Endodermal cell (in vitro differentiated cells): Measurements from ENCODE around the gene AP3S2. TPM values are rescaled to one million over a fixed set of nuclear protein-coding genes. Genes with fewer than 3 reads are reported as not detected.

Experiments
- DNase-seq: peaks from one replicate; pipeline ENCODE4 v3.0.0-alpha.2; 2017
- H3K27ac ChIP-seq: 2 replicates; pipeline ENCODE4 v1.5.1; 2013; ENCODE audit warnings: mild to moderate bottlenecking, low read depth, low read length, moderate library complexity
- H3K27me3 ChIP-seq: 2 replicates; pipeline ENCODE4 v1.6.1; 2013; ENCODE audit warnings: mild to moderate bottlenecking, low read length, moderate library complexity; ENCODE audit not compliant: insufficient read depth, control insufficient read depth, poor library complexity, severe bottlenecking
- H3K36me3 ChIP-seq: 2 replicates; pipeline ENCODE4 v1.7.0; 2013; ENCODE audit warnings: mild to moderate bottlenecking, low read length, moderate library complexity; ENCODE audit not compliant: control insufficient read depth, insufficient read depth
- H3K4me1 ChIP-seq: one replicate; pipeline ENCODE4 v1.7.0; 2013; ENCODE audit warnings: low read length; ENCODE audit not compliant: control insufficient read depth, insufficient read depth
- H3K4me3 ChIP-seq: 2 replicates; pipeline ENCODE4 v1.5.1; 2013; ENCODE audit warnings: mild to moderate bottlenecking, low read length, moderate library complexity
- H3K9ac ChIP-seq: 2 replicates; pipeline ENCODE4 v1.6.1; 2013; ENCODE audit warnings: mild to moderate bottlenecking, low read length, moderate library complexity; ENCODE audit not compliant: poor library complexity, severe bottlenecking; ENCODE audit errors: extremely low read depth
- H3K9me3 ChIP-seq: 2 replicates; pipeline ENCODE4 v1.6.1; 2013; ENCODE audit warnings: mild to moderate bottlenecking, low read length, moderate library complexity; ENCODE audit not compliant: control insufficient read depth
- H3K27ac Mint-ChIP-seq: 2 replicates; pipeline ENCODE4 v1.8.0; 2020; ENCODE audit warnings: mixed read lengths
- H3K27me3 Mint-ChIP-seq: 2 replicates; pipeline ENCODE4 v1.8.0; 2021; ENCODE audit warnings: mild to moderate bottlenecking, mixed read lengths; ENCODE audit not compliant: insufficient read depth
- H3K36me3 Mint-ChIP-seq: 2 replicates; pipeline ENCODE4 v1.8.0; 2020; ENCODE audit warnings: low read depth, mixed read lengths
- H3K4me1 Mint-ChIP-seq: 2 replicates; pipeline ENCODE4 v1.8.0; 2020; ENCODE audit warnings: mixed read lengths
- H3K4me3 Mint-ChIP-seq: 2 replicates; pipeline ENCODE4 v1.8.0; 2020; ENCODE audit warnings: mild to moderate bottlenecking, moderate library complexity, mixed read lengths
- H3K9me3 Mint-ChIP-seq: 2 replicates; pipeline ENCODE4 v1.8.0; 2020; ENCODE audit warnings: mild to moderate bottlenecking, mixed read lengths
- WGBS, 2 experiments: methylation state at CpG; one replicate each; pipeline versions ENCODE4 v1.1.5 to v1.1.7; 2013; ENCODE audit warnings: missing lambda C conversion rate in 2 of 2, mixed read lengths in 1 of 2; ENCODE audit not compliant: insufficient coverage in 1 of 2, insufficient read length in 1 of 2; 5-methylcytosine and 5-hydroxymethylcytosine counted together
- total RNA-seq, 2 donors: library from RNA; stranded (reverse); fragmentation: NEBNext Ultra II Directional in 1 of 2; extraction: Animal tissue kit (Norgen Biotek cat#: 25700) in 1 of 2; gene quantifications; 2 replicates in 1 of 2; 3 replicates in 1 of 2; pipeline ENCODE4 v1.2.1, GENCODE V29; 2021
- TF ChIP-seq, protein P1 (sequence below): fragments of 200-600 bp; sonication (generic); conservative IDR thresholded peaks from 2 replicates; pipeline ENCODE4 v1.5.0; 2021; ENCODE audit warnings: antibody characterized with exemption, mild to moderate bottlenecking

Gene AP3S2
- total RNA-seq, 2 donors from 2014 or later: 39.5 to 54.4 TPM

DNA sequence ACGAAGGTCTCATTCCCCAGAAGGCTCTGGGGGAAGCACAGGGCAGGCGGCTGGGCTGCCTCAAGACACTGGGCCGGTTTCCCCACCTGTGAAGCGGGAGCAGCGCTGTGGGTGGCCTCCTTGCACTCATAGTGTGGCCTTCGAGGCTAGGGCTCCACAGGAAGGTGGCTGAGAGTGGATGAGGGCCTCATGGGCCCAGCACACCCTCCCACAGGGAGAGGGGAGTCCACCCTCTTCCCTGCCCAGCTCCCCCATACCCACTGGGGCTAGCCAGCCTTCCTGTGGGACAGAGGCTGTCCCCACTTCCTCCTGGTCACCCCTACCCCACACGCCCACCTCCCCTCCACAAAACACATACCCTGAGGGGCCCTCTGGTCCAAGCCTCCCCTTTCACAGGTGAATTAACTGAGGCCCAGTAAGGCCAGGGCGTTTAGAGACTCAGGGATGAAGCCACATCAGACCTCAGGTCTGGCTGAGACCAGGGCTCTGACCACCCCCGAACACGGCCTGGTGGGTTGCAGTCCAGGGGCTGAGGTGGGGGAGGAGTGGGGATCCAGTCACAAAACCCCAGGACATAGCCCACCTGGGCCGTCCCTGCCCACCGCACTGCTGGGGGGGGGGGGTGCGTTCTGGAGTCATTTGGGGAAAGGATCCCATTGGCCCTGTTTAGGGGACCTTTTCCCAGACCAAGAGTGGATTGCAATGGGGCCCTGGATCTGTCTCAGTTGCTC lies 80.2 kb downstream of the AP3S2 start:
- Mint-ChIP-seq H3K4me1 (peaks cover 6% of the 10 kb centered on the region), H3K27me3 (peaks cover 69% of the 10 kb centered on the region), H3K27ac (no peak overlapping the region), H3K4me3 (peak overlapping the region; percentile 40), H3K9me3 (peaks cover 15% of the 10 kb centered on the region), H3K36me3 (no peaks in the 10 kb centered on the region)
- Histone ChIP-seq H3K27ac (no peak overlapping the region), H3K27me3 (peaks cover 57% of the 10 kb centered on the region), H3K9me3 (peaks cover 9% of the 10 kb centered on the region), H3K36me3 (no peaks in the 10 kb centered on the region), H3K9ac (no peak overlapping the region), H3K4me1 (peaks cover 4% of the 10 kb centered on the region), H3K4me3 (no peak overlapping the region)
- TF ChIP-seq, protein P1, sequence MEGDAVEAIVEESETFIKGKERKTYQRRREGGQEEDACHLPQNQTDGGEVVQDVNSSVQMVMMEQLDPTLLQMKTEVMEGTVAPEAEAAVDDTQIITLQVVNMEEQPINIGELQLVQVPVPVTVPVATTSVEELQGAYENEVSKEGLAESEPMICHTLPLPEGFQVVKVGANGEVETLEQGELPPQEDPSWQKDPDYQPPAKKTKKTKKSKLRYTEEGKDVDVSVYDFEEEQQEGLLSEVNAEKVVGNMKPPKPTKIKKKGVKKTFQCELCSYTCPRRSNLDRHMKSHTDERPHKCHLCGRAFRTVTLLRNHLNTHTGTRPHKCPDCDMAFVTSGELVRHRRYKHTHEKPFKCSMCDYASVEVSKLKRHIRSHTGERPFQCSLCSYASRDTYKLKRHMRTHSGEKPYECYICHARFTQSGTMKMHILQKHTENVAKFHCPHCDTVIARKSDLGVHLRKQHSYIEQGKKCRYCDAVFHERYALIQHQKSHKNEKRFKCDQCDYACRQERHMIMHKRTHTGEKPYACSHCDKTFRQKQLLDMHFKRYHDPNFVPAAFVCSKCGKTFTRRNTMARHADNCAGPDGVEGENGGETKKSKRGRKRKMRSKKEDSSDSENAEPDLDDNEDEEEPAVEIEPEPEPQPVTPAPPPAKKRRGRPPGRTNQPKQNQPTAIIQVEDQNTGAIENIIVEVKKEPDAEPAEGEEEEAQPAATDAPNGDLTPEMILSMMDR: no peak
- WGBS, 2 experiments: 85% methylated on average over 4 to 12 of the region's 13 CpGs
- DNase-seq: no peak

DNA sequence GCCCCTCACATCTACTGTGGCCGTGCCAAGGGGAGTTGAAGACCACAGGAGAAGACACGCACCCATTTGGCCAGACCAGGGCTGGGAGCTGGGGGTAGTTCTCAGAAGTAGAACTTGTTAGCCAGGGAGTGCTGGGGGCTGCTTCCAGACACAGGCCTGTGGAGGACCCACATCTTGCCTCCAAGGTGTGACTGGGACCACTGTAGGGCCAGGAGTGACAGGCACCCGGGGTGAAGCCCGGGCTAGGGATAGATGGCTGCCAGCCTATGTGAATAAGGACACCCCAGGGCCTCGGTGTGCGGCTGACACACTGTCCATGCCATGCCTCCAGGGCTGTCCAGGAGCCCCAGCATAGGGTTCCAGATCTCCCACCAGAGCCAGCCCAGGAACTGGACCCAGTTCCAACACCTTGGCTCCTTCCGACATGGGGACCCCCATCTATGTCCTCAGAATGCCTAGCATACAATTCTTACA lies 80.9 kb downstream of the AP3S2 start:
- Mint-ChIP-seq H3K27ac (no peak overlapping the region), H3K9me3 (peaks cover 15% of the 10 kb centered on the region), H3K36me3 (no peaks in the 10 kb centered on the region), H3K4me3 (no peak overlapping the region), H3K4me1 (peaks cover 12% of the 10 kb centered on the region), H3K27me3 (peaks cover 67% of the 10 kb centered on the region)
- Histone ChIP-seq H3K9me3 (peaks cover 9% of the 10 kb centered on the region), H3K4me1 (peaks cover 4% of the 10 kb centered on the region), H3K27me3 (peaks cover 55% of the 10 kb centered on the region), H3K27ac (no peak overlapping the region), H3K4me3 (no peak overlapping the region), H3K9ac (no peak overlapping the region), H3K36me3 (no peaks in the 10 kb centered on the region)
- WGBS, 2 experiments: 92 to 97% methylated on average over 4 to 7 of the region's 7 CpGs
- DNase-seq: no peak
- TF ChIP-seq, protein P1: no peak

DNA sequence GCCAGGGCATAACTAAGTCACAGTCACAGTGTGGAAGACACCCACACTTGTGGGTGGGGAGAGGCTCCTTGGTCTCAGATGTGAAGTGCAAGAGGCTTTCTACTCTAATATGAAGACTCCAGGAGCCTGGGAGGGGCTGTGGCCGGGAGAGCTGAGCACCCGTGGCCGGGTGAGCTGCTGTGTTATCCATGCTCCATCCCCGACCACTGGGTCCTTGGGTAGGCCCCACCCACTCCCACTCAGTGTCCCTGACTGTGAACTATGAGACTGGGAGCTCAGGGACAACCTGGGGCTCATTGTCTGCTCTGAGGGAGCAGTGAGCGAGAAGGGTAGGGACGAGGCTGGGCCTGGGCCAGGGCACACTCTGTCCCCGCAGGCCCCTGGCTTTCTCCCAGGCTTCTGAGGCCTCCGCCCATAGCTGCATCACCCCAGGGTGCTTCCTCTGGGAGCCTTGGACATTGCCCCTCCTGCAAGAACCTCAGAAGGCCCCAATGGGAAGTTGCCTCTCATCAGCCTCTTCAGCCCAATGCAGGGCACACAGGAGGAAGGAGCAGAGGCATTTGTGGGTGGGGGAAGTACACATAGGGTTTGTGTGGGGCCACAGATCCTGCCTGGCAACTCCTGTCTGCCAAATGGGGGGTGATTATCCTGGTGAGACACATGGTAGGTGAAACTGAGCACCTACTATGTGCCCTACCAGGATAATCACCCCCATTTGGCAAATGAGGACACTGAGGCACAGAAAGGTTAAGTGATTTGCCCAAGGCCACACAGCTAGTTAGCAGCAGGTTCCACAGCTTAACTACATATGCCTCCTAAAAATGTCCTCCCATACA lies 81.6 kb downstream of the AP3S2 start:
- Histone ChIP-seq H3K27ac (no peak overlapping the region), H3K4me3 (no peak overlapping the region), H3K9ac (no peak overlapping the region), H3K9me3 (peaks cover 9% of the 10 kb centered on the region), H3K36me3 (no peaks in the 10 kb centered on the region), H3K27me3 (peaks cover 48% of the 10 kb centered on the region), H3K4me1 (peaks cover 4% of the 10 kb centered on the region)
- Mint-ChIP-seq H3K27ac (no peak overlapping the region), H3K36me3 (no peaks in the 10 kb centered on the region), H3K4me3 (no peak overlapping the region), H3K9me3 (peaks cover 15% of the 10 kb centered on the region), H3K27me3 (peaks cover 60% of the 10 kb centered on the region), H3K4me1 (peaks cover 12% of the 10 kb centered on the region)
- TF ChIP-seq, protein P1: no peak
- 86 to 93% methylated on average over 3 to 8 of the region's 8 CpGs for WGBS, 2 experiments
- DNase-seq: no peak
